Calu3 (cell line): ENCODE results near the gene FAM72D. TPM values are rescaled to one million over a fixed set of nuclear protein-coding genes. Genes with fewer than 3 reads are reported as not detected.
"Not testable (repeated sequence)": the region's sequence is repeated elsewhere in the genome, so short reads cannot be mapped to it uniquely, and the experiment has no call there.

Experiments used
- BruUV-seq: library from RNA; stranded (reverse); fragments of 400-500 nt; replicated peaks from 2 replicates; lab custom pipeline; 2021; lab: Mats Ljungman, UMichigan
- CTCF ChIA-PET: fragments of 300-600 bp; sonication (Branson Sonifier 250); formaldehyde crosslinking; loops from one replicate; lab custom pipeline; 2022; ENCODE audit warnings: antibody characterized with exemption; lab: Charles Lee
- DNase-seq: peaks from one replicate; pipeline ENCODE4 v3.0.0; 2022
- H3K27ac Mint-ChIP-seq: one replicate; pipeline ENCODE4 v1.8.0; 2022; ENCODE audit warnings: mixed read lengths; ENCODE audit not compliant: unreplicated experiment
- H3K27me3 Mint-ChIP-seq: one replicate; pipeline ENCODE4 v1.8.0; 2022; ENCODE audit warnings: mixed read lengths; ENCODE audit not compliant: unreplicated experiment
- H3K36me3 Mint-ChIP-seq: one replicate; pipeline ENCODE4 v1.8.0; 2022; ENCODE audit warnings: mild to moderate bottlenecking, moderate library complexity, mixed read lengths; ENCODE audit not compliant: insufficient read depth, unreplicated experiment
- H3K4me1 Mint-ChIP-seq: one replicate; pipeline ENCODE4 v1.8.0; 2022; ENCODE audit warnings: mild to moderate bottlenecking, low read depth, mixed read lengths; ENCODE audit not compliant: unreplicated experiment
- H3K4me3 Mint-ChIP-seq: one replicate; pipeline ENCODE4 v1.8.0; 2022; ENCODE audit warnings: mild to moderate bottlenecking, low read depth, moderate library complexity, mixed read lengths; ENCODE audit not compliant: unreplicated experiment
- H3K9me3 Mint-ChIP-seq: one replicate; pipeline ENCODE4 v1.8.0; 2022; ENCODE audit warnings: low read depth, mixed read lengths; ENCODE audit not compliant: unreplicated experiment
- intact Hi-C: fragments of 100-400 bp; cut with micrococcal nuclease; formaldehyde crosslinking; loops from one replicate; pipeline ENCODE4 v1.10.0; 2022; ENCODE audit not compliant: unreplicated experiment
- total RNA-seq: library from RNA; stranded (reverse); gene quantifications from 2 replicates; pipeline ENCODE4 v1.2.3, GENCODE V29; 2022

The FAM72D gene
- total RNA-seq, 1 experiment from 2014 or later: 10.3 TPM

- H3K9me3 Mint-ChIP-seq, BruUV-seq, H3K4me3 Mint-ChIP-seq, H3K27ac Mint-ChIP-seq, H3K4me1 Mint-ChIP-seq, H3K36me3 Mint-ChIP-seq, DNase-seq, CTCF ChIA-PET, intact Hi-C loops, H3K27me3 Mint-ChIP-seq: not testable (repeated sequence)
These were observed 31.7 kb upstream of the FAM72D start for GRCh38 chr1:145063941-145064648.

DNA sequence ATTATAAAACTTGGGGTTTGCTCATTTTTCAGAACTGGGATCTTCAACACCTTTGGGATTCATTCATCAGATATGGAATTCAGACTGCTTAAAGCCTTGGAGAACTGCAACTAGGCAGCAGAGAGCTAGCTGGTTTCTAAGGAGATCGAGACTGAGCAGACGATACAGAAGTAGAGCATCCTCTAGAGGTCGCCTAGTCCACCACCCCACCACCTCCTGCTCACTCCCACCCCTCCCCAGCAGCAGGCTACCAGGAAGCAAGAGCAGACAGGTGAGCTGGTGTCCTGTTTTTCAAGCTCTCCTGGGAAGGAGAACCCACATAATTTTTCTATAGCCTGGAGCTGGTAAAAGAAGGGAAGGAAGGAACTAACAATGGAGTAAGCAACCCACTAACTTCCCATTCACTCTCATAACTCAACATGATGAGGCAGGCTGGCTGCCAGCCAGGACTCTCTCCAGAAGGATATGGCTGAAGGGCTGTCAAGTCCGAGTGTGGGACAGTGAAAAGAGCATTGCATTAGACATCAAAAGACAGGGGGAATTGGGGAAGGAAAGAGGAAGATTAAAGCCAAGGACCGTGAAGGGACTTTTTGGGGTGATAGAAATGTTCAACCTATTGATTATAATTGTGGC, 30.5 kb upstream of the FAM72D start:
- H3K9me3 Mint-ChIP-seq, intact Hi-C loops, CTCF ChIA-PET, BruUV-seq, H3K4me1 Mint-ChIP-seq, H3K27ac Mint-ChIP-seq, H3K36me3 Mint-ChIP-seq, H3K4me3 Mint-ChIP-seq, DNase-seq, H3K27me3 Mint-ChIP-seq: not testable (repeated sequence)

DNA sequence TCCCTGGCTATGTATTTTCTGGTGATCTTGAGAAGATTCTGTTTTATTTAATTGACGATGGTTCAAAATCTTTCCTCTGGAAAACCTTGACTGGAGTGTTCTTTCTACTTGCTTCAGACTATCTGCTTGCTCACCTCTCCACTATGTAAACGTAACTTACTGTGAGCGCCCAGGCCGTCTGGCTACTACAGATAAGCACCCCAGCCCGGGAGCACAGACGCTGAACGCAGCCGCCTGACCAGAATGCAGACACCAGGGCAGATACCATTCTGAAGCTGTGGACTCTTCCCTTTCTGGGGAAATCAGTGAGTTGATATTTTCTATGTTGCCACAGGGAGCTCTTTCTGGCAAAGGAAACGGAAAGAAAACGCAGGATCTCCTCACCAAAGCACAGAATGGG, 29.3 kb upstream of the FAM72D start:
- H3K9me3 Mint-ChIP-seq, intact Hi-C loops, H3K27me3 Mint-ChIP-seq, H3K27ac Mint-ChIP-seq, H3K4me3 Mint-ChIP-seq, H3K4me1 Mint-ChIP-seq, BruUV-seq, DNase-seq, CTCF ChIA-PET, H3K36me3 Mint-ChIP-seq: not testable (repeated sequence)

DNA sequence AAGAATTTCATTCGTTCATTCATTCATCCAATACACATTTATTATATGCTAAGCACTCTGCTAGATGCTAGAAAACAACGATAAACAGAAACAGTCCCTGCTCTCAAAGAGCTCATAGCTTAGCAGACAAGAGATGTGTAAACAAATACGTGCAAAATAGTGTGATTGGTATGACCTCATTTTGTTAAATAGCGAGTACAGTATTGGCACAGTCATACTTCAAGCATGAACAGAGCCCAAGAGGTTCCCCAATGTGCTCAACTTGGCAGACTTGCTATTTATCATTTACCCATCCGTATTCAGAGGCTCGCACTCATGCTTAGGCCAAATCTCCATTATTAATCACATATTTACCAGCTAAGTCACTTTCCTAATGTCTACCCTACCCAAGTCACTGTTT, 24.2 kb upstream of the FAM72D start:
- H3K4me3 Mint-ChIP-seq, intact Hi-C loops, H3K36me3 Mint-ChIP-seq, BruUV-seq, CTCF ChIA-PET, H3K9me3 Mint-ChIP-seq, H3K4me1 Mint-ChIP-seq, DNase-seq, H3K27me3 Mint-ChIP-seq, H3K27ac Mint-ChIP-seq: not testable (repeated sequence)

DNA sequence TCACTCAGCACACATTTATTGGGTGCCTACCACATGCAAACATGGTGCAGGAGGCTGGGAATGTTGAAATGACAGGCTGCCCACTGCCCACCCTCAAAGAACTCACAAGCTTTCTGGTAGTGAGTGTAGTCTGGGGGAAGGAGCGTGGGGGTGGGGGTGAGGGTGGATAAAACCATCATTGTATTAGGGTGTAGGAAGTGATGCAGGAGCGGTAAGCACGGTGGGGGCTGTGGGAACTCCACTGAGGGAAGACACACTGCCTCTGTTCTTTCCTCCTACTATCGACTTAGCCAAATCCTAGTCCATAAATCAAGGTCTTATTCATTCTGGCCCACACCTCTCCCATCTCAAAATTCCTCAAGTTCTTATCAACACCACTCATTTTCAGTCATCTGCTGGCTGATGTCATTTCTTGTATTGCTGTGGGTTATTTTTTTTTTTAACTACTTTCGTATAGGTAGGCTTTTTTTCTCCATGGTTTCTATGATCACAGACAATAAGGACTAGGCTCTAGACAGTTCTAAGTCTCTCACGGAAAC, 21.7 kb upstream of the FAM72D start:
- H3K27ac Mint-ChIP-seq, H3K36me3 Mint-ChIP-seq, H3K4me1 Mint-ChIP-seq, DNase-seq, H3K9me3 Mint-ChIP-seq, intact Hi-C loops, H3K27me3 Mint-ChIP-seq, H3K4me3 Mint-ChIP-seq, BruUV-seq, CTCF ChIA-PET: not testable (repeated sequence)

DNA sequence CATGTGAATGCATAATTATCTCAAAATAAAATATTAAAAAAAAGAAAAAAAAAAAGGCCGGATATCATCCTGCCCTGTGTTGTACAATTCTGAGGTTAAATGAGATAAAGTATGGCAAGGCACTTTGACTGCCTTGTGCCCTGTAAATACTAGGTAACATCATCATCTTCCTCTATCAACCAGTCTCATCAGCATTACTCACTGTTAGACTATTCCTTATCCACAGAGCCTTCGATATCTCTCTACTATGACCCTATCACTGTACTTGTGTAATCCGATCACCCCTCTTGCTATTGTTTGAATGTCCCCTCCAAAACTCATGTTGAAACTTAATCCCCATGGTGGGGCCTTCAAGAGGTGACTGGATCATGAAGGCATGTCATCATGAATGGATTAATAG, 18.9 kb upstream of the FAM72D start:
- DNase-seq, H3K27me3 Mint-ChIP-seq, BruUV-seq, H3K36me3 Mint-ChIP-seq, H3K4me1 Mint-ChIP-seq, intact Hi-C loops, H3K4me3 Mint-ChIP-seq, H3K9me3 Mint-ChIP-seq, CTCF ChIA-PET, H3K27ac Mint-ChIP-seq: not testable (repeated sequence)

- H3K36me3 Mint-ChIP-seq, BruUV-seq, DNase-seq, CTCF ChIA-PET, H3K27ac Mint-ChIP-seq, H3K27me3 Mint-ChIP-seq, H3K4me3 Mint-ChIP-seq, intact Hi-C loops, H3K4me1 Mint-ChIP-seq, H3K9me3 Mint-ChIP-seq: not testable (repeated sequence)
These were observed 17.6 kb upstream of the FAM72D start for GRCh38 chr1:145077872-145078786.

GRCh38 chr1:145078787-145079370, 16.9 kb upstream of the FAM72D start:
- H3K27ac Mint-ChIP-seq, H3K4me1 Mint-ChIP-seq, DNase-seq, intact Hi-C loops, BruUV-seq, H3K36me3 Mint-ChIP-seq, H3K27me3 Mint-ChIP-seq, CTCF ChIA-PET, H3K4me3 Mint-ChIP-seq, H3K9me3 Mint-ChIP-seq: not testable (repeated sequence)

- BruUV-seq, H3K27me3 Mint-ChIP-seq, H3K4me3 Mint-ChIP-seq, H3K27ac Mint-ChIP-seq, CTCF ChIA-PET, intact Hi-C loops, H3K9me3 Mint-ChIP-seq, H3K4me1 Mint-ChIP-seq, DNase-seq, H3K36me3 Mint-ChIP-seq: not testable (repeated sequence)
These were observed 16.0 kb upstream of the FAM72D start for GRCh38 chr1:145079737-145080136.
